Testis (tissue), 3 donors: Measurements from ENCODE around the gene POMT2. TPM values are rescaled to one million over a fixed set of nuclear protein-coding genes. Genes with fewer than 3 reads are reported as not detected.

ENCODE experiments used
- DNase-seq: peaks from one replicate; pipeline ENCODE4 v3.0.0-alpha.2; 2019
- H3K27ac ChIP-seq, 2 donors: fragments of 200-600 bp; sonication (generic); one replicate each; pipeline ENCODE4 v1.5.1; 2019
- H3K27me3 ChIP-seq: fragments of 200-600 bp; sonication (generic); one replicate; pipeline ENCODE4 v1.5.1; 2019
- H3K36me3 ChIP-seq: fragments of 200-600 bp; sonication (generic); one replicate; pipeline ENCODE4 v1.5.1; 2017; ENCODE audit warnings: low read depth; ENCODE audit errors: missing control alignments
- H3K4me1 ChIP-seq: fragments of 200-600 bp; sonication (generic); one replicate; pipeline ENCODE4 v1.5.1; 2019
- H3K4me3 ChIP-seq, 2 donors: fragments of 200-600 bp; sonication (generic); one replicate each; pipeline ENCODE4 v1.5.1; 2017 to 2019
- H3K9me3 ChIP-seq: fragments of 200-600 bp; sonication (generic); one replicate; pipeline ENCODE4 v1.5.1; 2017
- CTCF ChIP-seq, 3 experiments: fragments of 450-650 bp in 2 of 3; fragments of 200-600 bp in 1 of 3; sonication (generic) in 1 of 3; IDR thresholded peaks; one replicate each; pipeline ENCODE4 v1.5.1; 2016 to 2019; ENCODE audit warnings: antibody characterized with exemption in 3 of 3, mild to moderate bottlenecking in 2 of 3, moderate library complexity in 1 of 3
- POLR2A ChIP-seq: fragments of 450-650 bp; IDR thresholded peaks from one replicate; pipeline ENCODE4 v1.6.1; 2017; ENCODE audit warnings: antibody characterized with exemption, mild to moderate bottlenecking, moderate library complexity
- WGBS, 2 donors: methylation state at CpG; one replicate each; pipeline ENCODE4 v1.1.5; 2018; 5-methylcytosine and 5-hydroxymethylcytosine counted together
- intact Hi-C: fragments of 100-400 bp; cut with DNase I; formaldehyde crosslinking; loops from one replicate; pipeline ENCODE4 v1.15.1; 2023; ENCODE audit warnings: low total_unique reads
- polyA plus RNA-seq: library from polyadenylated mRNA; stranded (reverse); fragments of 350-450 nt; fragmentation: Illumina TruSeq; extraction: RNeasy Lipid Tissue Mini Kit (QIAGEN cat#74804); gene quantifications from one replicate; pipeline ENCODE4 v1.2.3, GENCODE V29; 2014; ENCODE audit warnings: low read depth, low replicate concordance; ENCODE audit not compliant: insufficient read depth
- total RNA-seq, 2 donors: library from RNA; depleted of rRNA; stranded (reverse); fragments of >200 nt; gene quantifications; one replicate each; pipeline ENCODE4 v1.2.3, GENCODE V29; 2016

The POMT2 gene
- total and polyA plus RNA-seq, 3 donors from 2014 or later, result 108 to 162 (median 127) TPM

GRCh38 chr14:77275601-77276017 lies 45.1 kb downstream of the POMT2 start:
- WGBS, 2 donors, result 60 to 66% methylated on average over 7 to 8 of the region's 8 CpGs
- intact Hi-C loops, result no loop called here
- Histone ChIP-seq H3K4me3 (no peak overlapping the region), H3K4me1 (no peaks in the 10 kb centered on the region), H3K27ac (no peak overlapping the region), H3K36me3 (no peaks in the 10 kb centered on the region), H3K27me3 (no peaks in the 10 kb centered on the region), H3K9me3 (no peaks in the 10 kb centered on the region)
- DNase-seq, result no peak
- TF ChIP-seq CTCF (IDR thresholded peaks at IDR 0.05) (no peak), POLR2A (no peak)

- no peaks in the 10 kb centered on the region for H3K27me3 ChIP-seq
- H3K4me3 ChIP-seq, result no peak overlapping the region
- H3K9me3 ChIP-seq, result no peaks in the 10 kb centered on the region
- 71 to 74% methylated on average over 5 of the region's 5 CpGs for WGBS, 2 donors
- H3K27ac ChIP-seq, result no peak overlapping the region
- DNase-seq, result no peak
- TF ChIP-seq CTCF (IDR thresholded peaks at IDR 0.05) (no peak), POLR2A (no peak)
- no peaks in the 10 kb centered on the region for H3K36me3 ChIP-seq
- H3K4me1 ChIP-seq, result no peaks in the 10 kb centered on the region
- intact Hi-C loops, result no loop called here
Measured at GRCh38 chr14:77275041-77275580, 45.6 kb downstream of the POMT2 start.

GRCh38 chr14:77273796-77274195 lies 46.9 kb downstream of the POMT2 start:
- WGBS, 2 donors, result 95 to 98% methylated on average over 4 of the region's 4 CpGs
- DNase-seq, result no peak
- intact Hi-C loops, result no loop called here
- TF ChIP-seq POLR2A, result no peak
- TF ChIP-seq CTCF (IDR thresholded peaks at IDR 0.05), result no peak
- Histone ChIP-seq H3K27ac (no peak overlapping the region), H3K27me3 (no peaks in the 10 kb centered on the region), H3K9me3 (no peaks in the 10 kb centered on the region), H3K36me3 (no peaks in the 10 kb centered on the region), H3K4me1 (no peaks in the 10 kb centered on the region), H3K4me3 (no peak overlapping the region)

GRCh38 chr14:77272261-77272660 lies 48.4 kb downstream of the POMT2 start:
- H3K4me3 ChIP-seq, result no peak overlapping the region
- no peak for DNase-seq
- H3K9me3 ChIP-seq, result no peaks in the 10 kb centered on the region
- intact Hi-C loops, result no loop called here
- TF ChIP-seq CTCF (IDR thresholded peaks at IDR 0.05) (no peak), POLR2A (no peak)
- no peak overlapping the region for H3K27ac ChIP-seq
- 84% methylated on average over 4 of the region's 4 CpGs for WGBS, 2 donors
- no peaks in the 10 kb centered on the region for H3K36me3 ChIP-seq
- no peaks in the 10 kb centered on the region for H3K4me1 ChIP-seq
- no peaks in the 10 kb centered on the region for H3K27me3 ChIP-seq

- no peak within 1 kb of the TSS for H3K27ac ChIP-seq
- H3K27me3 ChIP-seq, result no peaks in the 10 kb centered on the region
- no peaks in the 10 kb centered on the region for H3K4me1 ChIP-seq
- H3K9me3 ChIP-seq, result no peaks in the 10 kb centered on the region
- H3K36me3 ChIP-seq, result no peaks in the 10 kb centered on the region
- no peak for DNase-seq
- peak within 1 kb of the TSS; percentile 15 to 35 for H3K4me3 ChIP-seq
- 16 to 46% methylated on average over 5 to 26 of the region's 38 CpGs for WGBS, 2 donors
- no peak for TF ChIP-seq CTCF (IDR thresholded peaks at IDR 0.05)
- no peak for TF ChIP-seq POLR2A
- intact Hi-C loops, result no loop called here
Measured at GRCh38 chr14:77271113-77271710, 49.5 kb downstream of the POMT2 start, which contains the start of gene NGB. Gene NGB, minus strand, starts transcription at chr14:77271206. Its CDS starts 269 bp downstream, at chr14:77270937.
